ENCODE results near the gene PCDHGA7.

- TF ChIP-seq CTCF (IDR thresholded peaks at IDR 0.05) (no peak), POLR2A (IDR thresholded peaks at IDR 0.05) (no peak)
Observed at GRCh38 chr5:141430332-141431113, 48.0 kb downstream of the PCDHGA7 start, which contains the start of gene PCDHGA12.
